Stimulated activated CD8-positive, alpha-beta memory T cell treated with anti-CD3 and anti-CD28 coated beads, Interleukin-4, amount 100 ng/mL, for 4 hours (primary cell): ENCODE measurements around the gene USB1.

Experiments
- DNase-seq, 2 donors: peaks; one replicate each; pipeline ENCODE4 v3.0.0-alpha.2; 2020; ENCODE audit warnings: low read depth in 2 of 2, low spot score in 1 of 2

USB1 gene

GRCh38 chr16:58016840-58017446 lies 15.7 kb downstream of the USB1 start:
- no peak for DNase-seq

- DNase-seq: no peak
These were observed 17.6 kb downstream of the USB1 start for GRCh38 chr16:58018803-58019202.

DNA sequence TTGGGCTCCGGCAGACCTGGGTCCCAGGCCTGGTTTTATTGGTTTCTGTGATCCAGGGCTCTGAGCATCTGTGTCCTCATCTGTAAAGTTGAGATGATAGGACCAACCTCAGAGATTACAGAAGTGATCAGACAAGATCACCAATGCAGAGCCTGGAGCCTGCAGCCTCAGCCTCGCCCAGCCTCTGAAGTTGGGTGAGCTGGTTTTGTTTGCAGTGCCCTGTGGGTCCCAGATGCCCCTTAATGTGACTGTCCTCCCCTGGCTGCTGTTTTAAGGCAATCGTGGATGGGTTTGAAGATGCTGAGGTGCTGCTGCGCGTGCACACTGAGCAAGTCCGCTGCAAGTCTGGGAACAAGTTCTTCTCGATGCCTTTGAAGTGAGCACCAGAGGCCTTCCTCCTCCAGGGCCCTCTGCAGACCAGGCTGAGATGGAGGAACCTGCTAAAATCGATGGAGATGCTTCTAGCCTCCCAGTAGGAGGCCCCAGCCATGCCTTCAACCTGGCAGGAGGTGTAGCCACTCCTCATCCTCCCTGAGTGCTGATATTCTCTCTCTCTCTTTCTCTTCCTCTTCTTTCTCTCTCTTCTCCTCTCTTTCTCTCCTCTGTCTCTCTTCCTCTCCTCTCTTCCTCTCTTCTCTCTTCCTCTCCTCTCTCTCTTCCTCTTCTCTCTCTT lies 18.8 kb downstream of the USB1 start:
- DNase-seq: no peak

- peak; percentile 38 to 47 for DNase-seq
These were observed 19.7 kb downstream of the USB1 start for GRCh38 chr16:58020628-58021521.

DNA sequence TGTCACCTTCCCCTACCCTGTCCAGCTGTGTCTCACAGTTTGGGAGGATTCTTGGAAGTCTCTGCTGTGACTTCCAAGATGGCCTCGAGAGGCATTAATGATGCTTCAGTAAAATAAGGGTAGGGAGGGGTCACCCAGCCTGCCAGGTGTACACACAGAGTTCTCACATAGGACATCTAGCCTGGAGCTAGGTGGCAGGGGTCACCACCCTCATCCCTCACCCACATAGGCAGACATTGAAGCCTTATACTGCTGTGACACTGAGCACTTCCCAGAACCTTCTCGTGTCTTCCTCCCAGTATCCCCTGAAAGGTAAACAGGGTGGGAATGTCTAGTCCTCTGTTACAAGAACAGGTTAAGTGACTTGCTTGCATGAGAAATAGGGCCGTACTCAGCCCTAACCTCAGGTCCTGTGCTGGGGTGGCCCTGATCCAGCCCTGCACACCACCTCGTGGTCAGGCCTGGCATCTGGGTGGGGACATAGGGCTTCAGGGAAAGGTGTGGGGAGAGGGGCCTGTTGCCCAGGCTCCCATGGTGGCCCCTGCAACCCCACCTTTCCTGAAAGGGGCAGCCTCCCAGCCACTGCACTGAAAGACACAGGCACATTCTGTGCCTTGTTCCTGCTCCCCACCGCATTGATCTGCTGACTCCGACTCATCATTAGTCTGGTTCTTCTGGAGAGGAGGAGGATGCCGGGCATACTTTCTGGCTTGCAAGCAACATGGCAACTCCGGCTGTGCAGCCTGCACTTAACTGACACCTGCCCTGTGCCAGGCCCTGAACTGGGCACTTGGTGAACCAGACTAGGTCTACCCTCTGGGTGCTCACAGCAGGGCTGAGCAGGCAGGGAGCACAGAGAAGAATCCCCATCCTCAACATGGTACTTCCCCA lies 20.7 kb downstream of the USB1 start:
- no peak for DNase-seq

GRCh38 chr16:58022601-58023371 lies 21.6 kb downstream of the USB1 start:
- no peak for DNase-seq

- DNase-seq: no peak
These were observed 23.5 kb downstream of the USB1 start for GRCh38 chr16:58024486-58025350.

GRCh38 chr16:58025351-58026138 lies 24.3 kb downstream of the USB1 start, which contains the start of gene MMP15:
Gene MMP15 (plus strand): TSS chr16:58025754. CDS start chr16:58026351, 597 bp downstream.
- DNase-seq: peak; percentile 20 to 42

- DNase-seq: no peak
These were observed 25.0 kb downstream of the USB1 start for GRCh38 chr16:58026139-58026704.

DNA sequence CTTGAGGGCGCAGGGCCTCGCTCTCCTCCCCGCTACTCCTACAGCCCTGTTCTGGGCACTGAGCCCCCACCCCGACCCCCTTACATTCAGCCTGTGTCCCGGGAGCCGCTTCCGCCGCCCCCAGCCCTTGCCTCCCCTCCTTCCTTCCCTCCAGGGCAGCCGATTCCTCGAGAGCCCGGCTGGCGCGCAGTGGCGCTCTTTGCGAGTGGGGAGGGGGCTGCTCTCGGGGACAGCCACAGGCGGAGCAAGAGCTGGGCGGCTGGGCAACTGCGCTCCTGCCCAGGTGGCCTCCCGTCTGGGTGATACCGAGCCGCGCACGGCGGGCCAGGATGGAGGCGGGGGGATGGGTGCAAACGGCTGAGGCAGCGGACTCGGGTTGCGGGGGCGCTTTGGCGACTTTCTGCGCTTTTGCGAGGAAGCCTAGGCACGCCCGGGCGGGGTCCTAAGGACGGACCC lies 25.5 kb downstream of the USB1 start:
- DNase-seq: no peak

DNA sequence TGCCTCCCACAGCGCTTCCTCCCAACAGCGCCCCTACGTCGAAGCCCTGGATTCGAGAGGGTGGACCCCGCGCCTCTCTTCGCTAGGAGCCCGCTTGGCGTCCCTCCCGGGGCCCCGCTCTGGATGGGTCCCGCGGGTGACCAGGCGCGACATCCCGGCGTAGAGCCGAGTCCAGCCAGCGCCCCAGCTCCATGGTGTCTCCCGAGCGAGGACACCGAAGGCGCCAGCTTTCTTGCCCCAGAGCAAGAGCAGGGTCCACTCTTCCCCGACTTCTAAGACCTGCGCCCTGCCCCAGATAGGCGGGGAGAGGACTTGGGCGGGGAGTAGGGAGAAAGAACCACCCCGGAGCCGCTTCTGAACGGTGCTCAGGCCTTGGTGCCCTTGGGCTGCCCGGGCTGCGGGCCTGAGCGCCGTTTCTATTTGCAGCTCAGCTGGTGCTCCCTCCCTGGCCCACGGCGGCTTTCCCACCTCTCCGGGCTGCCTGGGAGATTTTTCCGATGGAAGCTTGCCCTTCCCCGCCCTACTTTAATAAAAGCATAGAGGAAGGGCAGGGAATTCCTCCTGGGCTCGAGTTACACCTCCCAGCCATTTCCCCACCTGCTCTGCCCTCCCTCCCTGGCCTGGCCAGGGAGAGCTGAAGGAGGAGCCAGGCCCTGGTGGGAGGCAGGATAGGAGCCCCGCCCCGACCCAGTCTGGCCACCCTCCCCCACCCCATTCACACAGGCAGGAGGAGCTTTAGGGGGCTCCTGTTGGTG lies 26.1 kb downstream of the USB1 start:
- no peak for DNase-seq

DNA sequence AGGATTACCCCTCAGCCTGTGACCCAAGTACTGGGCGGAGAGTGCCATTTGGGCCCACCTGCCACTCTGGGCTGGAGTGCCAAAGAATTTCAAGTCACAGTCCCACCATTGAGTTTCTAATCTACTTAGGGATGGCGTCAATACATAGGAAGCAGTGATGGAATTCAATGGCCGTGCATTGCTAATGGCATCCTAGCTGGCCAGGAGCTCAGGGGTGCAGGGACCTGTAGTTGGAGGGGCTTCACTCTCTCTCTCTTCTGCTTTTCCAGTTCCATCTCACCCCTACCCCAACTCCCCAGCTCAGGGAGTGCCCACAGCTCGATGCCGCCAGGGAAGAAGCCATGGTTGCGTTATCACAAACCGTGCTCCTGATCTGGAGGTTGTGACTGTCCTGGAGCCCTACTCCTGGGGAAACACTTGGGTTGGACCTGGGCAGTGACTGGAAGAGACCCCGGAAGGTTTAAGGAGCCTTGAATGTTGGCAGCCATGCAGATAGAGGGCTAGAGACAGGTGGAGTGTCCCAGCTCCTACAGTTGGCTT lies 26.8 kb downstream of the USB1 start:
- DNase-seq: no peak

DNA sequence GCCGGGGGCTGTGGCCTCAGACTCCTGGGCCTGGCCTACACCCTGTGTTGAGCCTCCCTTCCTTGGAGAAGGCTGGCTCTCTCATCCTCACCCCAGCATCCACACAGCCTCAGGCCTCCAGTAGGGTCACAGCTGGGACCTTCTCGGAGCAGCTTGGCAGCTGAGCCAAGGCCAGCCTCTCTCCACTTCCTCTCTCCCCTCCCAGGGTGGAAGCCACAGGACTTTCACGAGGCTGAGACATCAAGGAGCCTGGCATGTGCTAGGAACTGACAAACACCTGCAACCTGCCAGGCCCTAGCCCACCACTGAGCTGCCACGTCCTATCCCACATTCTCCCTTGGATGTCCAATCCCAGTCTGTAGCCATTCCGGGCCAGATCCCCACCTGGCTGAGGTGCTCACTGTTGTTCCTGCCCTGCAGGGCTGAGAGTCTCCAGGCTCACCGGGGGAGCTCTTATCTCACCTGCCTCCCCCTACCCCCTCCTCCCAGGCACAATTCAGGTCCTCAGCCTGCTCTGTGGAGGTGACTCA lies 27.4 kb downstream of the USB1 start:
- DNase-seq: no peak

GRCh38 chr16:58029410-58029809 lies 28.2 kb downstream of the USB1 start:
- DNase-seq: no peak

- no peak for DNase-seq
These were observed 29.1 kb downstream of the USB1 start for GRCh38 chr16:58030136-58030840.
